ENCODE data around the gene ESCO1. TPM values are rescaled to one million over a fixed set of nuclear protein-coding genes. Genes with fewer than 3 reads are reported as not detected.
A peak's percentile ranks its signal among the peaks of the same experiment; 100 is the strongest.
"Not testable (repeated sequence)": the region's sequence is repeated elsewhere in the genome, so short reads cannot be mapped to it uniquely, and the experiment has no call there.

Gene ESCO1
- total and polyA plus RNA-seq, 2 experiments from 2014 or later, result 50.4 to 56.8 TPM

GRCh38 chr18:21593540-21594257 is 6.8 kb downstream of the ESCO1 start:
- Histone ChIP-seq H3F3A (replicated peaks; ENCODE audit: low read depth) (no peaks in the 10 kb centered on the region), H3K27ac (ENCODE audit: low read depth) (no peak overlapping the region), H3K79me2 (replicated peaks; ENCODE audit: insufficient read depth) (peaks cover 84% of the 10 kb centered on the region), H3K27me3 (ENCODE audit: insufficient read depth) (no peaks in the 10 kb centered on the region), H4K20me1 (replicated peaks; ENCODE audit: insufficient read depth) (peaks cover 7% of the 10 kb centered on the region), H3K36me3 (ENCODE audit: insufficient read depth) (no peaks in the 10 kb centered on the region), H3K4me3 (no peak overlapping the region), H3K9me2 (ENCODE audit: insufficient read depth) (no peaks in the 10 kb centered on the region), H3K4me1 (ENCODE audit: insufficient read depth) (peaks cover 3% of the 10 kb centered on the region; the same call in 1 of the 2 replicates), H2AFZ (no peak overlapping the region), H3K4me2 (no peak overlapping the region)
- DNase-seq (ENCODE audit: low spot score), result no peak
- H3K9me3 Mint-ChIP-seq, result peaks cover 21% of the 10 kb centered on the region
- peaks cover under 1% of the 10 kb centered on the region for H3K4me1 Mint-ChIP-seq
- H3K36me3 Mint-ChIP-seq (ENCODE audit: low read depth), result peaks cover 53% of the 10 kb centered on the region
- ATAC-seq, result no peak
- no peak overlapping the region for H3K4me3 Mint-ChIP-seq
- TF ChIP-seq CTCF (conservative IDR thresholded peaks at IDR 0.05; ENCODE audit: low read depth in 2 of 2) (peak in 1 of 2 experiments; percentile 13; a peak in 1 of 4 replicates), ZNF462 (CRISPR knock-in tag; IDR thresholded peaks at IDR 0.05) (no peak)
- H3K27ac Mint-ChIP-seq, result no peak overlapping the region
- H3K27me3 Mint-ChIP-seq (ENCODE audit: insufficient read depth, low read depth, poor library complexity), result peaks cover 3% of the 10 kb centered on the region

- not testable (repeated sequence) for H3K27me3 ChIP-seq (ENCODE audit: insufficient read depth); H3K4me3 ChIP-seq; H3K36me3 ChIP-seq (ENCODE audit: insufficient read depth); ATAC-seq; H3K4me3 Mint-ChIP-seq; H3F3A ChIP-seq (replicated peaks; ENCODE audit: low read depth); H3K27ac ChIP-seq (ENCODE audit: low read depth); H3K9me2 ChIP-seq (ENCODE audit: insufficient read depth); H3K4me1 ChIP-seq (ENCODE audit: insufficient read depth); DNase-seq (ENCODE audit: low spot score); H3K4me2 ChIP-seq; H3K27me3 Mint-ChIP-seq (ENCODE audit: insufficient read depth, low read depth, poor library complexity); H3K27ac Mint-ChIP-seq; H3K4me1 Mint-ChIP-seq; H2AFZ ChIP-seq
- Histone ChIP-seq H3K79me2 (replicated peaks; ENCODE audit: insufficient read depth) (peaks cover 84% of the 10 kb centered on the region), H4K20me1 (replicated peaks; ENCODE audit: insufficient read depth) (peaks cover 19% of the 10 kb centered on the region)
- H3K9me3 Mint-ChIP-seq, result peaks cover 21% of the 10 kb centered on the region
- peaks cover 53% of the 10 kb centered on the region for H3K36me3 Mint-ChIP-seq (ENCODE audit: low read depth)
Measured at GRCh38 chr18:21592361-21592760, 8.1 kb downstream of the ESCO1 start.

Data from GM23338 (cell line).